K562 (cell line): ENCODE data around the gene PRODH2. TPM values are rescaled to one million over a fixed set of nuclear protein-coding genes. Genes with fewer than 3 reads are reported as not detected.

Source experiments
- ATAC-seq: fragments of 200-7000 bp; cut with Tn5 transposase; 3 replicates; pipeline ENCODE4 v1.9.1; 2020; ENCODE audit warnings: moderate library complexity
- BruUV-seq: library from RNA; stranded (reverse); fragments of 400-500 nt; replicated peaks from 2 replicates; lab custom pipeline; 2021; lab: Mats Ljungman, UMichigan
- CTCF ChIA-PET: fragments of 300-600 bp; formaldehyde crosslinking; extraction: SDS; loops from one replicate; lab custom pipeline; 2021; ENCODE audit warnings: low intra/inter-chr PET ratio; lab: Yijun Ruan, JAX
- POLR2A ChIA-PET: fragments of 300-600, 350-650 bp; sonication (Branson Sonifier 250); formaldehyde crosslinking; extraction: SDS; loops from one replicate; lab custom pipeline; 2021; ENCODE audit warnings: antibody characterized with exemption, inconsistent platforms; lab: Yijun Ruan, JAX
- DNase-seq, 4 experiments: peaks; one replicate each; pipeline versions ENCODE4 v3.0.0 to v3.0.0-alpha.2; 2011 to 2018; ENCODE audit warnings: low spot score in 3 of 4, mixed read lengths in 3 of 4; ENCODE audit errors: extremely low read depth in 1 of 4
- FAIRE-seq: peaks from 2 replicates; lab custom pipeline; 2011; peaks lifted over from hg19 to GRCh38; lab: Jason Lieb, UNC
- H2AFZ ChIP-seq: 2 replicates; pipeline ENCODE4 v1.6.0; 2011; ENCODE audit warnings: low read depth, low read length, control low read depth, inconsistent platforms
- H3K27ac ChIP-seq: fragments of 200-600 bp; 3 replicates; pipeline ENCODE4 v1.8.0; 2011; ENCODE audit warnings: low read depth, mild to moderate bottlenecking, control low read depth, inconsistent platforms, low read length, moderate library complexity, mixed read lengths; ENCODE audit errors: extremely low read depth
- H3K27me3 ChIP-seq, 2 experiments: fragments of 300-600 bp in 1 of 2; 2 replicates in 1 of 2; 3 replicates in 1 of 2; pipeline versions ENCODE4 v1.6.0 to v1.8.0; 2011; ENCODE audit warnings: inconsistent platforms in 2 of 2, low read length in 2 of 2, mild to moderate bottlenecking in 1 of 2, mixed read lengths in 1 of 2, moderate library complexity in 1 of 2; ENCODE audit not compliant: control insufficient read depth in 2 of 2, insufficient read depth in 2 of 2
- H3K36me3 ChIP-seq: fragments of 300-600 bp; 3 replicates; pipeline ENCODE4 v1.8.0; 2011; ENCODE audit warnings: mild to moderate bottlenecking, low read length, inconsistent platforms; ENCODE audit not compliant: control insufficient read depth, insufficient read depth
- H3K4me1 ChIP-seq, 2 experiments: fragments of 200-600 bp in 1 of 2; replicated peaks in 1 of 2; 2 replicates in 1 of 2; 3 replicates in 1 of 2; pipeline versions ENCODE4 v1.5.1 to v1.8.0; 2011; ENCODE audit warnings: inconsistent platforms in 2 of 2, low read length in 2 of 2, mild to moderate bottlenecking in 1 of 2, mixed read lengths in 1 of 2, moderate library complexity in 1 of 2; ENCODE audit not compliant: control insufficient read depth in 2 of 2, insufficient read depth in 2 of 2
- H3K4me2 ChIP-seq: 2 replicates; pipeline ENCODE4 v1.6.1; 2011; ENCODE audit warnings: low read length, control low read depth, inconsistent platforms, mixed read lengths; ENCODE audit not compliant: insufficient read depth
- H3K4me3 ChIP-seq: fragments of 200-600 bp; sonication (generic), shearing (Covaris generic); 2 replicates; pipeline ENCODE4 v1.5.1; 2016; ENCODE audit warnings: control low read depth, inconsistent platforms
- H3K79me2 ChIP-seq: fragments of 200-600 bp; 3 replicates; pipeline ENCODE4 v1.8.0; 2011; ENCODE audit warnings: low read length, inconsistent platforms; ENCODE audit not compliant: control insufficient read depth, insufficient read depth
- H3K9ac ChIP-seq, 2 experiments: 2 replicates each; pipeline versions ENCODE4 v1.6.0 to v1.6.1; 2011; ENCODE audit warnings: low read depth in 2 of 2, low read length in 2 of 2, control low read depth in 1 of 2, inconsistent platforms in 1 of 2, mild to moderate bottlenecking in 1 of 2, mixed read lengths in 1 of 2; ENCODE audit not compliant: insufficient read depth in 1 of 2
- H3K9me1 ChIP-seq: one replicate; pipeline ENCODE4 v1.6.0; 2011; ENCODE audit warnings: inconsistent platforms, mild to moderate bottlenecking, low read length, moderate library complexity; ENCODE audit not compliant: control insufficient read depth, insufficient read depth
- H3K9me3 ChIP-seq: replicated peaks from 2 replicates; pipeline ENCODE4 v1.5.1; 2011; ENCODE audit warnings: low read depth, low read length, inconsistent platforms; ENCODE audit not compliant: control insufficient read depth, insufficient read depth
- H4K20me1 ChIP-seq: replicated peaks from 2 replicates; pipeline ENCODE4 v1.6.1; 2011; ENCODE audit warnings: low read length, inconsistent platforms, mixed read lengths; ENCODE audit not compliant: control insufficient read depth, insufficient read depth
- HES1 ChIP-seq: fragments of 450-650 bp; IDR thresholded peaks from 2 replicates; pipeline ENCODE4 v1.6.1; 2016; ENCODE audit warnings: low read depth, mild to moderate bottlenecking, moderate library complexity
- JUND ChIP-seq, 2 experiments: IDR thresholded peaks; 2 replicates in 1 of 2; 3 replicates in 1 of 2; pipeline ENCODE4 v1.6.1; 2011; ENCODE audit warnings: borderline replicate concordance in 2 of 2, low read depth in 2 of 2, low read length in 2 of 2, improper control_type of control experiment in 1 of 2, missing biosample characterization in 1 of 2, missing genetic modification characterization in 1 of 2, missing genetic modification reagents in 1 of 2
- MAFK ChIP-seq: IDR thresholded peaks from 2 replicates; pipeline ENCODE4 v1.6.1; 2011; ENCODE audit warnings: low read length, improper control_type of control experiment
- MAZ ChIP-seq, 2 experiments: fragments of 450-650 bp in 1 of 2; sonication (generic) in 1 of 2; formaldehyde crosslinking; IDR thresholded peaks in 1 of 2; conservative IDR thresholded peaks in 1 of 2; 2 replicates each; pipeline versions ENCODE4 v1.4.0 to v1.5.0; 2020; ENCODE audit warnings: mild to moderate bottlenecking in 1 of 2, missing genetic modification reagents in 1 of 2
- NFYB ChIP-seq: IDR thresholded peaks from 2 replicates; pipeline ENCODE4 v1.6.1; 2011; ENCODE audit warnings: mild to moderate bottlenecking, moderate library complexity; ENCODE audit not compliant: insufficient read length; ENCODE audit errors: extremely low read depth
- NR4A1 ChIP-seq, 2 experiments: fragments of 250-450 bp in 1 of 2; fragments of 450-650 bp in 1 of 2; sonication (Bioruptor Pico) in 1 of 2; IDR thresholded peaks; 2 replicates each; pipeline versions ENCODE4 v1.4.0 to v1.6.1; 2016 to 2020; ENCODE audit warnings: mild to moderate bottlenecking in 2 of 2, missing compliant biosample characterization in 1 of 2, missing genetic modification characterization in 1 of 2, moderate library complexity in 1 of 2
- NRF1 ChIP-seq, 2 experiments: fragments of 450-650 bp; IDR thresholded peaks in 1 of 2; conservative IDR thresholded peaks in 1 of 2; 2 replicates each; pipeline ENCODE4 v1.6.1; 2014; ENCODE audit warnings: mild to moderate bottlenecking in 2 of 2
- PRDM10 ChIP-seq: fragments of 450-650 bp; IDR thresholded peaks from 2 replicates; pipeline ENCODE4 v1.6.1; 2018; ENCODE audit not compliant: partially characterized antibody
- ZFX ChIP-seq: sonication (generic); formaldehyde crosslinking; IDR thresholded peaks from 2 replicates; pipeline ENCODE4 v1.8.0; 2022; ENCODE audit warnings: mild to moderate bottlenecking, missing genetic modification reagents, moderate library complexity
- ZNF239 ChIP-seq: fragments of 250-450 bp; sonication (Bioruptor Pico); IDR thresholded peaks from 2 replicates; pipeline ENCODE4 v1.4.0; 2020; ENCODE audit warnings: mild to moderate bottlenecking
- ZNF511 ChIP-seq: sonication (generic); formaldehyde crosslinking; IDR thresholded peaks from 2 replicates; pipeline ENCODE4 v1.8.0; 2022; ENCODE audit warnings: mild to moderate bottlenecking, missing genetic modification reagents
- WGBS: fragments of 100-300 bp; shearing (Covaris generic); methylation state at CpG from one replicate; pipeline ENCODE4 v1.1.6; 2016; ENCODE audit warnings: low coverage, mixed read lengths; ENCODE audit not compliant: insufficient coverage; ENCODE audit errors: missing lambda C conversion rate; 5-methylcytosine and 5-hydroxymethylcytosine counted together
- in situ Hi-C: fragments of 300-500 bp; cut with MboI; formaldehyde crosslinking; loops from 4 replicates; pipeline ENCODE4 v1.15.0; 2018; ENCODE audit warnings: inconsistent platforms, mixed read lengths
- intact Hi-C: fragments of 100-400 bp; cut with micrococcal nuclease; formaldehyde crosslinking; loops from 2 replicates; pipeline ENCODE4 v1.14.2; 2022
- polyA plus RNA-seq, 8 experiments: library from polyadenylated mRNA; depleted of rRNA in 4 of 8; stranded (reverse) in 5 of 8; unstranded in 3 of 8; fragments of >200 nt; fragmentation: Nextera tagmentation in 2 of 8; fragmentation: Illumina TruSeq in 1 of 8; extraction: Ambion mirVana in 2 of 8; extraction: Trizol in 1 of 8; gene quantifications; 2 replicates each; pipeline versions ENCODE4 v1.2.1 to v1.2.3, GENCODE V29; 2011 to 2014; ENCODE audit warnings: inconsistent platforms in 1 of 8, missing spikeins in 1 of 8
- total RNA-seq, 7 experiments: library from RNA; depleted of rRNA in 6 of 7; stranded (reverse); fragments of >200 nt in 6 of 7; fragmentation: Illumina TruSeq in 2 of 7; extraction: Trizol in 2 of 7; gene quantifications; 2 replicates each; pipeline versions ENCODE4 v1.2.1 to v1.2.3, GENCODE V29; 2011 to 2021; ENCODE audit warnings: low replicate concordance in 1 of 7
- TF ChIP-seq, protein P1 (sequence below), 2 experiments: fragments of 450-650 bp; IDR thresholded peaks; 2 replicates each; pipeline ENCODE4 v1.6.1; 2016

PRODH2 gene
- total and polyA plus RNA-seq, 9 of the 15 experiments (the other 6 are each of a cell fraction or from before 2014, with no cell fraction given), result not detected

DNA sequence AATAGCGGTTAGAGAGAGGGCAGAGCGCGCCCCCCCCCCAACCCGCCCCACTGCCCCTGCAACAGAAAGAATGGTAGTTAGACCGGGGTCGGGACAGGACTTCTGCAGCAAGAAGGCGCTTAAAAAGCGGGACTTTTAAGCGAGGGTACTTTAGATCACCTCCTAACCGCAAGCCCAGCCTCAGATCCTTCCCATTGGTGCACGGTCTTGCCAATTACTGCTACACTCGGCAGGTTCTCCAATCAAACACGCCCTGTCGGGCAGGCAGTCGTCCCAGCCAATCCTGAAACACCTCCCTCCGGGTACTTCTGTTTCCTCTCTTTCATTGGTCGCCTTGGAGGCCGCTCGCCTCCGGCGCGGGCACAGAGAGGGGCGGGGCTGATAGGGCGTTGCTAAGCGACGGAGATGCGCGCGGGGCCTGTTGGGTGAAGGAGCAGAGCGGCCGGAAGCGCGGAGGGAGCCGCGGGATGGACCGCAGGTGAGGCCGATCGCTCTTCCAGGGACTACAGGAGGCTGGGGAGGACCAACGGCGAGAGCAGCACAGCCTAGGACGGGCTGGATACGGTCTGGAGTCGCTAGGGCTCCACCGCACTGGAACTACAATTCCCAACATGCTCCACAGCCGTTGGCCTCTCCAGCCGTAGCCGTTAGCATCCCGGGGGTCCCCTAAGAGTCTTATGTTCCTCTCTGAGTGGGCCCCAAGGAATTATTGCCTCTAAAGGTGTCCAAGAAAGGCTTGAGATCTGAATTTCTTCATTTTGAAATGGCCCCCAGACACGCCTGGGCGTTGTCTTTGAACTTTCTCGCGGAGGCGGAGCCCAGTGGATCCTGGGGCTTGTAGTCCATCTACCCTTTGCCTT lies 54.7 kb downstream of the PRODH2 start, which contains the start of gene PROSER3:
Gene PROSER3, plus strand, starts transcription at position 428 of the 860 bp plus-strand sequence. Its CDS starts 40 bp downstream, at position 468.
- in situ Hi-C loops (no loop called here), intact Hi-C loops (no loop called here)
- Histone ChIP-seq H3K9me1 (no peaks in the 10 kb centered on the region), H3K27ac (peak within 1 kb of the TSS; percentile 96), H3K27me3 (no peaks in the 10 kb centered on the region), H3K36me3 (peaks cover 36% of the 10 kb centered on the region; the same call in 2 of the 3 replicates), H3K4me1 (peaks cover 13 to 37% of the 10 kb centered on the region in 2 experiments), H3K9me3 (no peaks in the 10 kb centered on the region; the same call in 1 of the 2 replicates), H2AFZ (peak within 1 kb of the TSS; percentile 90), H3K4me2 (peak within 1 kb of the TSS; percentile 85), H3K79me2 (peaks cover 17% of the 10 kb centered on the region), H3K9ac (peak within 1 kb of the TSS; percentile 93 to 97), H3K4me3 (peak within 1 kb of the TSS; percentile 80), H4K20me1 (no peaks in the 10 kb centered on the region; the same call in 1 of the 2 replicates)
- BruUV-seq, result TSS peak; percentile 78
- FAIRE-seq (peak; percentile 100), ATAC-seq (peak; percentile 98), DNase-seq (peak; percentile 96 to 99 (median 98))
- CTCF ChIA-PET, result no interaction called here
- 2% methylated on average over 49 of the region's 53 CpGs for WGBS
- POLR2A ChIA-PET, result interaction anchor here (0.6 to 2.2 kb wide), 5 partner anchors 10 to 435 kb away, joined by 3 to 12 read pairs (median 3); partner anchors contain the start of genes LIN37, PSENEN and U2AF1L4
- TF ChIP-seq HES1 (peak; percentile 23; the same call in 1 of the 2 replicates), NFYB (peak; percentile 100), MAFK (no peak), ZFX (CRISPR knock-in tag) (peak; percentile 73), NRF1 (conservative IDR thresholded peaks at IDR 0.05 in 1 of 2, IDR thresholded peaks at IDR 0.05 in 1 of 2) (peak; percentile 84 to 88), ZNF511 (0 out of 2 replicates have a peak, but pooled peaks have one; percentile 73), MAZ (CRISPR knock-in tag; conservative IDR thresholded peaks at IDR 0.05 in 1 of 2, IDR thresholded peaks at IDR 0.05 in 1 of 2) (peak; percentile 62 to 77), ZNF239 (CRISPR knock-in tag) (no peak), NR4A1 (CRISPR knock-in tag; IDR thresholded peaks at IDR 0.05) (no peak), NR4A1 (tag; IDR thresholded peaks at IDR 0.05) (0 out of 2 replicates have a peak, but pooled peaks have one; percentile 42), PRDM10 (peak; percentile 97), JUND (IDR thresholded peaks at IDR 0.05; ENCODE audit: borderline replicate concordance, low read depth, low read length) (peak; percentile 14; the same call in 1 of the 2 replicates), JUND (tag; IDR thresholded peaks at IDR 0.05; ENCODE audit: borderline replicate concordance, low read depth, low read length) (0 out of 3 replicates have a peak, but pooled peaks have one; percentile 31)
- TF ChIP-seq, protein P1, sequence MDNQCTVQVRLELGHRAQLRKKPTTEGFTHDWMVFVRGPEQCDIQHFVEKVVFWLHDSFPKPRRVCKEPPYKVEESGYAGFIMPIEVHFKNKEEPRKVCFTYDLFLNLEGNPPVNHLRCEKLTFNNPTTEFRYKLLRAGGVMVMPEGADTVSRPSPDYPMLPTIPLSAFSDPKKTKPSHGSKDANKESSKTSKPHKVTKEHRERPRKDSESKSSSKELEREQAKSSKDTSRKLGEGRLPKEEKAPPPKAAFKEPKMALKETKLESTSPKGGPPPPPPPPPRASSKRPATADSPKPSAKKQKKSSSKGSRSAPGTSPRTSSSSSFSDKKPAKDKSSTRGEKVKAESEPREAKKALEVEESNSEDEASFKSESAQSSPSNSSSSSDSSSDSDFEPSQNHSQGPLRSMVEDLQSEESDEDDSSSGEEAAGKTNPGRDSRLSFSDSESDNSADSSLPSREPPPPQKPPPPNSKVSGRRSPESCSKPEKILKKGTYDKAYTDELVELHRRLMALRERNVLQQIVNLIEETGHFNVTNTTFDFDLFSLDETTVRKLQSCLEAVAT (IDR thresholded peaks at IDR 0.05), result peak; percentile 99
